ENCODE results near the gene PTPRK. TPM values are rescaled to one million over a fixed set of nuclear protein-coding genes. Genes with fewer than 3 reads are reported as not detected.

The PTPRK gene
- total and polyA plus RNA-seq, 10 of the 15 experiments (the other 5 are each of a cell fraction or from before 2014, with no cell fraction given), result 0.23 to 1.9 (median 0.55) TPM

DNA sequence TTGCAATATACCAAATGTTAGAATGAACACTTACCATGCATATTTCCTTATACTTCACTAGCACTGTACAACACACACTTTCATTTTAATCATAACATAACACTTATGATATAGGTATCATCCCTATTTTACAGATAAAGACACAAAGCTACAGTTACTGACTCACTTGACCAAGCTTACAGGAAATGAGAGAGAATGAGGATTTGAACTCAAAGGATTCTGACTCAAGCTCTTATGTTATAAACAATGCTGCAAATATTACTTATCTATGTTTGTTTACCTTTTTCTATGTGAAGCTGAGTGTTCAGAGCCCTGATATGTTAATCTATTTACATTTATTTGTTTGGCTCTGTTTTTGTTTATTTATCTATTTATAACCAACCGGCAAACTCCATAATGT, 245.4 kb downstream of the PTPRK start (continued):
- TF ChIP-seq, protein P1, sequence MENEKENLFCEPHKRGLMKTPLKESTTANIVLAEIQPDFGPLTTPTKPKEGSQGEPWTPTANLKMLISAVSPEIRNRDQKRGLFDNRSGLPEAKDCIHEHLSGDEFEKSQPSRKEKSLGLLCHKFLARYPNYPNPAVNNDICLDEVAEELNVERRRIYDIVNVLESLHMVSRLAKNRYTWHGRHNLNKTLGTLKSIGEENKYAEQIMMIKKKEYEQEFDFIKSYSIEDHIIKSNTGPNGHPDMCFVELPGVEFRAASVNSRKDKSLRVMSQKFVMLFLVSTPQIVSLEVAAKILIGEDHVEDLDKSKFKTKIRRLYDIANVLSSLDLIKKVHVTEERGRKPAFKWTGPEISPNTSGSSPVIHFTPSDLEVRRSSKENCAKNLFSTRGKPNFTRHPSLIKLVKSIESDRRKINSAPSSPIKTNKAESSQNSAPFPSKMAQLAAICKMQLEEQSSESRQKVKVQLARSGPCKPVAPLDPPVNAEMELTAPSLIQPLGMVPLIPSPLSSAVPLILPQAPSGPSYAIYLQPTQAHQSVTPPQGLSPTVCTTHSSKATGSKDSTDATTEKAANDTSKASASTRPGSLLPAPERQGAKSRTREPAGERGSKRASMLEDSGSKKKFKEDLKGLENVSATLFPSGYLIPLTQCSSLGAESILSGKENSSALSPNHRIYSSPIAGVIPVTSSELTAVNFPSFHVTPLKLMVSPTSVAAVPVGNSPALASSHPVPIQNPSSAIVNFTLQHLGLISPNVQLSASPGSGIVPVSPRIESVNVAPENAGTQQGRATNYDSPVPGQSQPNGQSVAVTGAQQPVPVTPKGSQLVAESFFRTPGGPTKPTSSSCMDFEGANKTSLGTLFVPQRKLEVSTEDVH (IDR thresholded peaks at IDR 0.05; ENCODE audit: low read depth, partially characterized antibody), result no peak
- no peak for TF ChIP-seq LARP7 (IDR thresholded peaks at IDR 0.05)
- no peak for TF ChIP-seq RAD21 (IDR thresholded peaks at IDR 0.05; ENCODE audit: insufficient read depth, low read depth, low read length)
- TF ChIP-seq, protein P2, sequence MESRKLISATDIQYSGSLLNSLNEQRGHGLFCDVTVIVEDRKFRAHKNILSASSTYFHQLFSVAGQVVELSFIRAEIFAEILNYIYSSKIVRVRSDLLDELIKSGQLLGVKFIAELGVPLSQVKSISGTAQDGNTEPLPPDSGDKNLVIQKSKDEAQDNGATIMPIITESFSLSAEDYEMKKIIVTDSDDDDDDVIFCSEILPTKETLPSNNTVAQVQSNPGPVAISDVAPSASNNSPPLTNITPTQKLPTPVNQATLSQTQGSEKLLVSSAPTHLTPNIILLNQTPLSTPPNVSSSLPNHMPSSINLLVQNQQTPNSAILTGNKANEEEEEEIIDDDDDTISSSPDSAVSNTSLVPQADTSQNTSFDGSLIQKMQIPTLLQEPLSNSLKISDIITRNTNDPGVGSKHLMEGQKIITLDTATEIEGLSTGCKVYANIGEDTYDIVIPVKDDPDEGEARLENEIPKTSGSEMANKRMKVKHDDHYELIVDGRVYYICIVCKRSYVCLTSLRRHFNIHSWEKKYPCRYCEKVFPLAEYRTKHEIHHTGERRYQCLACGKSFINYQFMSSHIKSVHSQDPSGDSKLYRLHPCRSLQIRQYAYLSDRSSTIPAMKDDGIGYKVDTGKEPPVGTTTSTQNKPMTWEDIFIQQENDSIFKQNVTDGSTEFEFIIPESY (IDR thresholded peaks at IDR 0.05), result no peak

DNA sequence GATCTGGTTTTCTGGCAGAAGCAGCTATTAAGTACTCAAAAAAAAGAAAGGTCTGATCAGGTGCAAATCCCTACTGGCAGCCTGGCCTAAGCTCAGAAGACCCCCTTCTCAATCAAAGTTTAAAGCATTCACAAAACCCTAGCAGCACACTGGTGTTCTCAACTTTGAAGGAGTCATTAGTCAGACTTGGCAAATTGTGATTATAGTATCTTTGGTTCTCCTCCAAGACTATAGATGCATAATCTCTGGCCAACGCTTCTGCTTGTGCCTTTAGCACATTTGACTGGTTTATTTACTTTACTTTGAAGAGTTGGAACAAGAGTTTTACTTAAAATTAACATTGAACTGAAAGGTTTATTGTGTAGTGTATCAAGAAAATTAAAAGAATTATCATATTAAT, 248.9 kb downstream of the PTPRK start:
- DNase-seq (ENCODE audit: low read depth, low spot score), result no peak
- Histone ChIP-seq H3K36me3 (ENCODE audit: control insufficient read depth in 2 of 2, insufficient read depth in 2 of 2, low read length in 1 of 2) (no peaks in the 10 kb centered on the region), H2AFZ (ENCODE audit: control insufficient read depth, low read depth, low read length) (no peak overlapping the region), H3K4me1 (ENCODE audit: control insufficient read depth, insufficient read depth, low read length) (no peaks in the 10 kb centered on the region), H3K27me3 (replicated peaks in 1 of 2; ENCODE audit: control insufficient read depth in 2 of 2, insufficient read depth in 2 of 2, low read length in 1 of 2) (no peaks in the 10 kb centered on the region), H3K79me2 (ENCODE audit: control insufficient read depth, insufficient read depth, low read length) (no peaks in the 10 kb centered on the region), H3K27ac (ENCODE audit: control insufficient read depth, insufficient read depth) (no peak overlapping the region), H3K4me3 (no peak overlapping the region), H3K9me3 (replicated peaks; ENCODE audit: control insufficient read depth, insufficient read depth, low read length) (no peaks in the 10 kb centered on the region), H3K4me2 (ENCODE audit: control insufficient read depth, insufficient read depth) (no peak overlapping the region), H3K9ac (ENCODE audit: control insufficient read depth, insufficient read depth, low read length) (no peak overlapping the region), H4K20me1 (ENCODE audit: control insufficient read depth, insufficient read depth) (no peaks in the 10 kb centered on the region)
- SMC1A ChIA-PET (ENCODE audit: uncharacterized antibody, unreplicated experiment), result interaction anchor here (1.2 kb wide), 1 partner anchor 11 kb away, joined by 4 read pairs; no protein-coding TSS in a partner anchor
- BruUV-seq (replicated peaks), result no TSS peak
- 6% methylated on average over 1 of the region's 1 CpG for WGBS (ENCODE audit: insufficient coverage, insufficient replicate concordance, low lambda C conversion rate, missing lambda C conversion rate)
- CTCF ChIA-PET, result interaction anchor here (1.0 kb wide), 1 partner anchor 8 kb away, joined by 3 read pairs; no protein-coding TSS in a partner anchor
- in situ Hi-C loops (cut with MboI) (no loop called here), intact Hi-C loops (cut with micrococcal nuclease; ENCODE audit: unreplicated experiment) (no loop called here)
- RAD21 ChIA-PET (ENCODE audit: unreplicated experiment), result no interaction called here
- ATAC-seq, result no peak
- POLR2A ChIA-PET, result no interaction called here
- FAIRE-seq, result no peak
- TF ChIP-seq KDM1A (IDR thresholded peaks at IDR 0.05; ENCODE audit: borderline replicate concordance), result no peak
- TF ChIP-seq RUNX3 (IDR thresholded peaks at IDR 0.05; ENCODE audit: low read length), result no peak
- TF ChIP-seq CREB1 (IDR thresholded peaks at IDR 0.05; ENCODE audit: low read depth), result no peak
- no peak for TF ChIP-seq SIX5 (IDR thresholded peaks at IDR 0.05; ENCODE audit: low read depth, low read length, severe bottlenecking)
- TF ChIP-seq, protein P1 (IDR thresholded peaks at IDR 0.05; ENCODE audit: low read depth, partially characterized antibody), result no peak
- TF ChIP-seq, protein P3, sequence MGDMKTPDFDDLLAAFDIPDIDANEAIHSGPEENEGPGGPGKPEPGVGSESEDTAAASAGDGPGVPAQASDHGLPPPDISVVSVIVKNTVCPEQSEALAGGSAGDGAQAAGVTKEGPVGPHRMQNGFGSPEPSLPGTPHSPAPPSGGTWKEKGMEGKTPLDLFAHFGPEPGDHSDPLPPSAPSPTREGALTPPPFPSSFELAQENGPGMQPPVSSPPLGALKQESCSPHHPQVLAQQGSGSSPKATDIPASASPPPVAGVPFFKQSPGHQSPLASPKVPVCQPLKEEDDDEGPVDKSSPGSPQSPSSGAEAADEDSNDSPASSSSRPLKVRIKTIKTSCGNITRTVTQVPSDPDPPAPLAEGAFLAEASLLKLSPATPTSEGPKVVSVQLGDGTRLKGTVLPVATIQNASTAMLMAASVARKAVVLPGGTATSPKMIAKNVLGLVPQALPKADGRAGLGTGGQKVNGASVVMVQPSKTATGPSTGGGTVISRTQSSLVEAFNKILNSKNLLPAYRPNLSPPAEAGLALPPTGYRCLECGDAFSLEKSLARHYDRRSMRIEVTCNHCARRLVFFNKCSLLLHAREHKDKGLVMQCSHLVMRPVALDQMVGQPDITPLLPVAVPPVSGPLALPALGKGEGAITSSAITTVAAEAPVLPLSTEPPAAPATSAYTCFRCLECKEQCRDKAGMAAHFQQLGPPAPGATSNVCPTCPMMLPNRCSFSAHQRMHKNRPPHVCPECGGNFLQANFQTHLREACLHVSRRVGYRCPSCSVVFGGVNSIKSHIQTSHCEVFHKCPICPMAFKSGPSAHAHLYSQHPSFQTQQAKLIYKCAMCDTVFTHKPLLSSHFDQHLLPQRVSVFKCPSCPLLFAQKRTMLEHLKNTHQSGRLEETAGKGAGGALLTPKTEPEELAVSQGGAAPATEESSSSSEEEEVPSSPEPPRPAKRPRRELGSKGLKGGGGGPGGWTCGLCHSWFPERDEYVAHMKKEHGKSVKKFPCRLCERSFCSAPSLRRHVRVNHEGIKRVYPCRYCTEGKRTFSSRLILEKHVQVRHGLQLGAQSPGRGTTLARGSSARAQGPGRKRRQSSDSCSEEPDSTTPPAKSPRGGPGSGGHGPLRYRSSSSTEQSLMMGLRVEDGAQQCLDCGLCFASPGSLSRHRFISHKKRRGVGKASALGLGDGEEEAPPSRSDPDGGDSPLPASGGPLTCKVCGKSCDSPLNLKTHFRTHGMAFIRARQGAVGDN (IDR thresholded peaks at IDR 0.05), result no peak
- no peak for TF ChIP-seq HDGF (IDR thresholded peaks at IDR 0.05)
- no peak for TF ChIP-seq KLF5 (IDR thresholded peaks at IDR 0.05; ENCODE audit: partially characterized antibody)
- no peak for TF ChIP-seq POLR2AphosphoS5 (IDR thresholded peaks at IDR 0.05; ENCODE audit: low read length)

Data from GM12878 (cell line).